GM12878 (cell line): ENCODE data around the gene CNTNAP2. TPM values are rescaled to one million over a fixed set of nuclear protein-coding genes. Genes with fewer than 3 reads are reported as not detected.

Source experiments
- ATAC-seq: fragments of 200-7000 bp; cut with Tn5 transposase; 3 replicates; pipeline ENCODE4 v1.9.1; 2020; ENCODE audit warnings: mild to moderate bottlenecking, moderate library complexity
- BruUV-seq: library from RNA; stranded (reverse); fragments of 400-500 nt; replicated peaks from 2 replicates; lab custom pipeline; 2021; lab: Mats Ljungman, UMichigan
- CTCF ChIA-PET: fragments of 300-600 bp; sonication (Branson Sonifier 250); formaldehyde crosslinking; extraction: SDS; loops from one replicate; lab custom pipeline; 2021; ENCODE audit warnings: inconsistent platforms; lab: Yijun Ruan, JAX
- POLR2A ChIA-PET: fragments of 350-600 bp; formaldehyde crosslinking; extraction: SDS; loops from one replicate; lab custom pipeline; 2021; ENCODE audit warnings: inconsistent platforms; lab: Charles Lee
- RAD21 ChIA-PET: fragments of 300-600 bp; sonication (Branson Sonifier 250); formaldehyde crosslinking; loops from one replicate; lab custom pipeline; 2023; ENCODE audit warnings: antibody characterized with exemption; ENCODE audit not compliant: unreplicated experiment; lab: Charles Lee
- SMC1A ChIA-PET: fragments of 300-600 bp; sonication (Branson Sonifier 250); formaldehyde crosslinking; loops from one replicate; lab custom pipeline; 2023; ENCODE audit not compliant: unreplicated experiment, uncharacterized antibody; lab: Charles Lee
- DNase-seq: peaks from one replicate; pipeline ENCODE4 v3.0.0-alpha.2; 2011; ENCODE audit warnings: low read depth, low spot score
- FAIRE-seq: peaks from 3 replicates; lab custom pipeline; 2011; peaks lifted over from hg19 to GRCh38; lab: Jason Lieb, UNC
- H2AFZ ChIP-seq: 2 replicates; pipeline ENCODE4 v1.6.0; 2011; ENCODE audit warnings: low read depth, low read length, control low read depth; ENCODE audit not compliant: control insufficient read depth
- H3K27ac ChIP-seq: 2 replicates; pipeline ENCODE4 v1.5.1; 2011; ENCODE audit warnings: control low read depth; ENCODE audit not compliant: control insufficient read depth, insufficient read depth
- H3K27me3 ChIP-seq, 2 experiments: replicated peaks in 1 of 2; 2 replicates each; pipeline versions ENCODE4 v1.6.0 to v1.6.1; 2011; ENCODE audit warnings: low read length in 1 of 2; ENCODE audit not compliant: control insufficient read depth in 2 of 2, insufficient read depth in 2 of 2
- H3K36me3 ChIP-seq, 2 experiments: 2 replicates each; pipeline ENCODE4 v1.5.1; 2011; ENCODE audit warnings: low read length in 1 of 2; ENCODE audit not compliant: control insufficient read depth in 2 of 2, insufficient read depth in 2 of 2
- H3K4me1 ChIP-seq: 2 replicates; pipeline ENCODE4 v1.6.1; 2011; ENCODE audit warnings: mild to moderate bottlenecking, low read length, moderate library complexity, mixed read lengths; ENCODE audit not compliant: control insufficient read depth, insufficient read depth
- H3K4me2 ChIP-seq: 2 replicates; pipeline ENCODE4 v1.6.0; 2011; ENCODE audit warnings: control low read depth; ENCODE audit not compliant: control insufficient read depth, insufficient read depth
- H3K4me3 ChIP-seq: fragments of 200-600 bp; sonication (generic); 2 replicates; pipeline ENCODE4 v1.5.1; 2016
- H3K79me2 ChIP-seq: 2 replicates; pipeline ENCODE4 v1.6.0; 2011; ENCODE audit warnings: low read length; ENCODE audit not compliant: control insufficient read depth, insufficient read depth
- H3K9ac ChIP-seq: 2 replicates; pipeline ENCODE4 v1.8.0; 2011; ENCODE audit warnings: low read length, control low read depth, mixed read lengths; ENCODE audit not compliant: control insufficient read depth, insufficient read depth
- H3K9me3 ChIP-seq: replicated peaks from 3 replicates; pipeline ENCODE4 v1.5.1; 2011; ENCODE audit warnings: mild to moderate bottlenecking, low read length; ENCODE audit not compliant: control insufficient read depth, insufficient read depth
- H4K20me1 ChIP-seq: 2 replicates; pipeline ENCODE4 v1.6.0; 2011; ENCODE audit not compliant: control insufficient read depth, insufficient read depth
- FOXM1 ChIP-seq: IDR thresholded peaks from 2 replicates; pipeline ENCODE4 v1.6.1; 2012; ENCODE audit warnings: low read depth, mild to moderate bottlenecking, inconsistent platforms, low read length, moderate library complexity
- JUND ChIP-seq: IDR thresholded peaks from 2 replicates; pipeline ENCODE4 v1.6.1; 2012; ENCODE audit warnings: low read depth, mild to moderate bottlenecking, low read length, improper control_type of control experiment, moderate library complexity
- MEF2B ChIP-seq: fragments of 450-650 bp; IDR thresholded peaks from 2 replicates; pipeline ENCODE4 v1.6.1; 2018; ENCODE audit warnings: mild to moderate bottlenecking, moderate library complexity; ENCODE audit not compliant: partially characterized antibody, poor library complexity, severe bottlenecking
- RELA ChIP-seq: fragments of 450-650 bp; IDR thresholded peaks from 2 replicates; pipeline ENCODE4 v1.8.0; 2014; ENCODE audit warnings: borderline replicate concordance; ENCODE audit not compliant: partially characterized antibody
- RUNX3 ChIP-seq: IDR thresholded peaks from 2 replicates; pipeline ENCODE4 v1.6.1; 2012; ENCODE audit warnings: low read length, inconsistent platforms
- SMAD1 ChIP-seq: fragments of 450-650 bp; IDR thresholded peaks from 2 replicates; pipeline ENCODE4 v1.6.1; 2018; ENCODE audit warnings: mild to moderate bottlenecking, low read depth; ENCODE audit not compliant: partially characterized antibody
- STAT3 ChIP-seq: IDR thresholded peaks from 2 replicates; pipeline ENCODE4 v1.6.1; 2011; ENCODE audit warnings: low read depth, low read length, improper control_type of control experiment
- ZNF384 ChIP-seq: IDR thresholded peaks from 2 replicates; pipeline ENCODE4 v1.6.1; 2012; ENCODE audit warnings: low read depth, mild to moderate bottlenecking, low read length, improper control_type of control experiment, borderline replicate concordance
- ZNF622 ChIP-seq: fragments of 450-650 bp; IDR thresholded peaks from 2 replicates; pipeline ENCODE4 v1.6.1; 2017; ENCODE audit warnings: mild to moderate bottlenecking, inconsistent platforms
- WGBS: methylation state at CpG from one replicate; pipeline ENCODE4 v1.1.6; 2016; ENCODE audit warnings: low lambda C conversion rate; ENCODE audit not compliant: insufficient replicate concordance, insufficient coverage; ENCODE audit errors: missing lambda C conversion rate; 5-methylcytosine and 5-hydroxymethylcytosine counted together
- in situ Hi-C: fragments of 300-500 bp; cut with MboI; formaldehyde crosslinking; loops from 9 replicates; pipeline ENCODE4 v1.14.3; 2018; ENCODE audit warnings: mixed read lengths
- intact Hi-C: fragments of 100-400 bp; cut with micrococcal nuclease; formaldehyde crosslinking; loops from one replicate; pipeline ENCODE4 v1.14.2; 2022; ENCODE audit not compliant: unreplicated experiment
- polyA plus RNA-seq, 11 experiments: library from polyadenylated mRNA; depleted of rRNA in 4 of 11; unstranded in 6 of 11; stranded (reverse) in 5 of 11; fragments of >200 nt; fragmentation: Nextera tagmentation in 4 of 11; fragmentation: Illumina TruSeq in 1 of 11; extraction: Ambion mirVana in 4 of 11; extraction: Trizol in 1 of 11; gene quantifications; 1 replicate in 1 of 11; 2 replicates in 10 of 11; pipeline versions ENCODE4 v1.2.1 to v1.2.3, GENCODE V29; 2011 to 2016; ENCODE audit warnings: inconsistent platforms in 2 of 11, missing spikeins in 2 of 11, low read depth in 1 of 11
- total RNA-seq, 4 experiments: library from RNA; depleted of rRNA in 3 of 4; stranded (reverse); fragments of >200 nt in 3 of 4; fragmentation: Illumina TruSeq in 1 of 4; extraction: Trizol in 1 of 4; gene quantifications; 2 replicates each; pipeline versions ENCODE4 v1.2.1 to v1.2.3, GENCODE V29; 2013 to 2021
- TF ChIP-seq, protein P1 (sequence below): fragments of 150-350 bp; IDR thresholded peaks from 2 replicates; pipeline ENCODE4 v1.6.1; 2016; ENCODE audit warnings: low read depth, low read length

CNTNAP2 gene
- total and polyA plus RNA-seq, 10 of the 15 experiments (the other 5 are each of a cell fraction or from before 2014, with no cell fraction given) = 0.03 to 0.08 (median 0.03) TPM; not detected in 7

- BruUV-seq = no TSS peak
- POLR2A ChIA-PET = no interaction called here
- CTCF ChIA-PET = no interaction called here
Measured at GRCh38 chr7:147022056-147022455, 905.5 kb downstream of the CNTNAP2 start.

More at GRCh38 chr7:147022056-147022455, 905.5 kb downstream of the CNTNAP2 start:
- H3K9me3 ChIP-seq = no peaks in the 10 kb centered on the region
- ATAC-seq (no peak), DNase-seq (no peak), FAIRE-seq (no peak)
- no peaks in the 10 kb centered on the region for H3K36me3 ChIP-seq
- H3K9ac ChIP-seq = no peak overlapping the region
- H2AFZ ChIP-seq = no peak overlapping the region
- no peak overlapping the region for H3K4me2 ChIP-seq
- TF ChIP-seq FOXM1 (no peak), JUND (no peak), SMAD1 (no peak), ZNF622 (no peak), RUNX3 (no peak), RELA (no peak), ZNF384 (no peak), STAT3 (no peak), MEF2B (no peak)
- TF ChIP-seq, protein P1, sequence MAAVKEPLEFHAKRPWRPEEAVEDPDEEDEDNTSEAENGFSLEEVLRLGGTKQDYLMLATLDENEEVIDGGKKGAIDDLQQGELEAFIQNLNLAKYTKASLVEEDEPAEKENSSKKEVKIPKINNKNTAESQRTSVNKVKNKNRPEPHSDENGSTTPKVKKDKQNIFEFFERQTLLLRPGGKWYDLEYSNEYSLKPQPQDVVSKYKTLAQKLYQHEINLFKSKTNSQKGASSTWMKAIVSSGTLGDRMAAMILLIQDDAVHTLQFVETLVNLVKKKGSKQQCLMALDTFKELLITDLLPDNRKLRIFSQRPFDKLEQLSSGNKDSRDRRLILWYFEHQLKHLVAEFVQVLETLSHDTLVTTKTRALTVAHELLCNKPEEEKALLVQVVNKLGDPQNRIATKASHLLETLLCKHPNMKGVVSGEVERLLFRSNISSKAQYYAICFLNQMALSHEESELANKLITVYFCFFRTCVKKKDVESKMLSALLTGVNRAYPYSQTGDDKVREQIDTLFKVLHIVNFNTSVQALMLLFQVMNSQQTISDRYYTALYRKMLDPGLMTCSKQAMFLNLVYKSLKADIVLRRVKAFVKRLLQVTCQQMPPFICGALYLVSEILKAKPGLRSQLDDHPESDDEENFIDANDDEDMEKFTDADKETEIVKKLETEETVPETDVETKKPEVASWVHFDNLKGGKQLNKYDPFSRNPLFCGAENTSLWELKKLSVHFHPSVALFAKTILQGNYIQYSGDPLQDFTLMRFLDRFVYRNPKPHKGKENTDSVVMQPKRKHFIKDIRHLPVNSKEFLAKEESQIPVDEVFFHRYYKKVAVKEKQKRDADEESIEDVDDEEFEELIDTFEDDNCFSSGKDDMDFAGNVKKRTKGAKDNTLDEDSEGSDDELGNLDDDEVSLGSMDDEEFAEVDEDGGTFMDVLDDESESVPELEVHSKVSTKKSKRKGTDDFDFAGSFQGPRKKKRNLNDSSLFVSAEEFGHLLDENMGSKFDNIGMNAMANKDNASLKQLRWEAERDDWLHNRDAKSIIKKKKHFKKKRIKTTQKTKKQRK = no peak
- no peaks in the 10 kb centered on the region for H4K20me1 ChIP-seq
- H3K4me1 ChIP-seq = no peaks in the 10 kb centered on the region
- intact Hi-C loops = no loop called here
- no peaks in the 10 kb centered on the region for H3K79me2 ChIP-seq
- no peak overlapping the region for H3K4me3 ChIP-seq
- RAD21 ChIA-PET = no interaction called here
- SMC1A ChIA-PET = interaction anchor here (0.6 to 1.0 kb wide), 2 partner anchors 15 to 20 kb away, joined by 3 read pairs; no protein-coding TSS in a partner anchor
- no peaks in the 10 kb centered on the region for H3K27me3 ChIP-seq
- no peak overlapping the region for H3K27ac ChIP-seq
- in situ Hi-C loops = no loop called here
- 30% methylated on average over 2 of the region's 2 CpGs for WGBS
